SW480 (cell line): ENCODE measurements around the gene SNX1.
"Not testable (repeated sequence)": the region's sequence is repeated elsewhere in the genome, so short reads cannot be mapped to it uniquely, and the experiment has no call there.

Experiments used
- DNase-seq: peaks from one replicate; pipeline ENCODE4 v3.0.0-alpha.2; 2016; ENCODE audit warnings: low spot score

The SNX1 gene, protein sequence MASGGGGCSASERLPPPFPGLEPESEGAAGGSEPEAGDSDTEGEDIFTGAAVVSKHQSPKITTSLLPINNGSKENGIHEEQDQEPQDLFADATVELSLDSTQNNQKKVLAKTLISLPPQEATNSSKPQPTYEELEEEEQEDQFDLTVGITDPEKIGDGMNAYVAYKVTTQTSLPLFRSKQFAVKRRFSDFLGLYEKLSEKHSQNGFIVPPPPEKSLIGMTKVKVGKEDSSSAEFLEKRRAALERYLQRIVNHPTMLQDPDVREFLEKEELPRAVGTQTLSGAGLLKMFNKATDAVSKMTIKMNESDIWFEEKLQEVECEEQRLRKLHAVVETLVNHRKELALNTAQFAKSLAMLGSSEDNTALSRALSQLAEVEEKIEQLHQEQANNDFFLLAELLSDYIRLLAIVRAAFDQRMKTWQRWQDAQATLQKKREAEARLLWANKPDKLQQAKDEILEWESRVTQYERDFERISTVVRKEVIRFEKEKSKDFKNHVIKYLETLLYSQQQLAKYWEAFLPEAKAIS

DNA sequence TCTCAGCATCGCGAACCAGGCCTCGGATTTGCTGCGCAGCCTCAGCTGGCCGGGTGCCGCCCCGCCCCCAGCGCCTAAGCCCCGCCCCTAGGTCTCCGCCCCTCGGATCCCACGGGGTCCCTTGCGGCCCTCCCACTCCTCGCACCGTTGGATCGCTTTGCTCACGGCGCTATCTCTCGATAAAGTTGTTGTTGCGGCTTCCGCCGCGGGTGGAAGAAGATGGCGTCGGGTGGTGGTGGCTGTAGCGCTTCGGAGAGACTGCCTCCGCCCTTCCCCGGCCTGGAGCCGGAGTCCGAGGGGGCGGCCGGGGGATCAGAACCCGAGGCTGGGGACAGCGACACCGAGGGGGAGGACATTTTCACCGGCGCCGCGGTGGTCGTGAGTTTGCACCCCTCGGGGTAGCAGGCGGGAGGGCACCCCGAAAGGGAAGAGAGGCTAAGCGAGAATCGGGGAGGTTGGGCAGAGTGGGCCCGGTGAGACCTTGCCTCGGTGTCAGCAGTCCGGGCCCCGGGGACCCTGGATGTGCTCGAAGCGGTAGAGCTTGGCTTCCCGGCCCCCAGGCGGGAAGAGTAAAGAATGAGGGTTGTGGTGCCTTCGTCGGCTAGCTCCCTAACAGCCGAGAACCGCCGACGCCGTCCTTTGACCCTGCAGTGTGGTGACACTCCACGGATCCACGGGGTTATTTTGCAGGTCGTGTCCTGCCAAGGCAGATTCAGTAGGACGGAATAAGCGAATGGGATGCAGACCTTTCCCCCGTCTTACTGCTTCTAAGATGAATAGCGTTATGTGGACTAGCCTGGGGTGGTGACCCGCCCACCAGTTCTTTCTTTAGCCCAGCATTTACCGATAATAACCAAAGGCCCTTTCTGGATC lies at the start of gene SNX1:
Gene SNX1 (plus strand): TSS at position 188 of the 873 bp plus-strand sequence. CDS start 32 bp downstream, at position 220.
- DNase-seq, result peak; percentile 92

DNA sequence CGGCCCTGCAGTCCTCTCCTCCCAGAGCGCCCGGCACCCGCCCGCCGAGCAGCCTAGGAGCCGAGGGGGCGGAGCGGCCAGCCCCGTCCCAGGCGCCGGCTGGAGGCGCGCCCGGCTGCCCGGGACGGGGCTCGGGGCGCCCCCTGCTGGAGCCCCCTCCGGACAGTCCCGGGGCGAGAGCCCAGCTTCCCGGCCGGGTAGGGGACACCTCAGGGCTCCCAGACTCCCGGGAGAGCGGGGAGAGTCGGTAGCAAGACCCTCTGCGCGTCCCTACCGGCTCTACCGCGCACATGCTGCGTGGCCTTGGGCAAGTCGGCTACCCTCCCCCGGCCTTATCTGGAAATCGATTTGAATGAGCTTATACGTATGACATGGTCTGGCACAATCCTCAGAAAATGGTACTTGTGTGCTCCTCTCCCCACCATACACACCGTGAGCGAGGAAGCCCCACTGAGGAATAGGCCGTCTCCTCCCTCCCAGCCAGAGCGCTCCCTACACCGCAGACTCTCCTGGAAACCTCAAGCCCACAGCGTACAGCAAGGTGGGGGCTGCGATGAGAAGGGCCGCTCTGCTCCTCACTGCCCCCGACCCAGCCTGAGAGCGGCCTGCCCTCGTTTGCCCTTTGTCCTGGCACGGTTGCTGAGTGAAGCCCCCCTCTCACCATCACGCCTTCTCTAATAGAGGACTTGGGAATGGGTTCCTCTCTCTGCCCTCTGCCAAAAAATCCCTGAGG lies 49.2 kb upstream of the SNX1 start, which contains the start of gene DAPK2:
Gene DAPK2 (minus strand): TSS at position 65 of the 733 bp plus-strand sequence. CDS start 6,224 bp downstream, outside the sequence.
- DNase-seq, result peak; percentile 38

DNA sequence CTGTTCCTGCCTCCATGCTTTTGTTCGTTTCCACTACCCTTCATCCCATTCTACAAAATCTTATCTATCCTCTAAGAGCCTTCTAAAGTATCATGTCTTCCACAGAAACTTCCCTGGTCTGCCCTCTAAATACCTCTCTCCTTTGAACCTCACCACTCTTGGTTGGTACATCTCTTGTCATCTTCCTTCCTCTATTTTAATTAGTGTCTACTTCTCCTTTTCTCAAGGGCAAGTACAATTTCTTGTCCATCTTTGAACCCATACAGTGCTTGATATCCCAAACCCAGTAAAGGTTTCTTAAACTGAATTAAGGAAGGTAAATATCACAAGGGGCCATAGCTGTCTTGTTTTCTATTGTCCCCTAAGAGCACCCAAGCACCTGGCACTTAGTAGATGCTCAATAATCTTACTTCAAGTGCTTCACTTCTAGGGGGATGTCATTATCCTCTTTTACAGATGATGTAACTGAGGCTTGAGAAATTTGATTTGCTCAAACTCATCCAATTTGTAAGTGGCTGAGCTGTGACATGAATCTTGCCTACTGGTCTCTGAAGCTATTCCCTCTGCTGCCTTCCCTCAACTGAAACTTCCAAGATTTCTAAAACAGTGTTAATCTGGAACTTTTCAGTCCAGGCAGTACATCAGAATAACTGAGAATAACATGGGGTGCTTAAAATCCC lies 46.9 kb upstream of the SNX1 start:
- DNase-seq, result no peak

DNA sequence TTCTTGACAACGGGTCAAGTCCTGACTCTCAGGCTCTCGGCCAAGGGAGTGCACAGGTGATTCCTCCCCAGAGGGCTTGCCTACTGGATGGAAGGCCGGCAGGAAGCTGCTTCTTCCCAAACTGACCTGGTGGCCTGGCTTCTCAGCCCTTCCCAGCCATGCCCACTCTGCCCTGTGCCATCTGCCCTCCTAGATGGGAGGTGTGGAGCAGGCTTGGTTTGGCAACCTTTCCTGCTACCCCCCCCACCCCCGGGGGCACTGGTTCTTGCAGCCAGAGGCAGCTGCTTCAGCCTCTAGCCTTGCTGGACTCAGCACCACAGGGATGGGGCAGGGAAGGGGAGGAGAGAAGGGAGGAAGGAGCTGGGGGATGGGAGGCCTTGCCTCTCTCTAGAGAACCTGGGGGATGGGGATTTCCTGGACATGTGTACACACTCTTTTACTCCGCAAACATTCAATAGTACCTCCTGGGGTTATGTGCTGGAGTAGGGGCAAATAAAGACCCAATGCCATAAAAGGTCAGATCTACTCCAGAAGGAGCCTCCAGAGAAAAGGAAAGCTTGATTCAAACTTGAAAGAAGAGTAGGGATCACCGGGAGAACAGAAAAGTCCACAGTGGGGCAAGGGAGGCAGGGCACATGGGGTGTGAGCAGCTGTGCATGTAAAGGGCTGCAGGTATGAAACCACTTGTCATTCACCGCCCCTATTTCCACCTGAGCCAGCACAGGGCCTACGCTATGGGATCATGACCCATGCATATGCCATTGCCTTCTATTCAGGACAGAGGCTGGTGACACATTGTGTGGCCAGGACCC lies 45.3 kb upstream of the SNX1 start:
- no peak for DNase-seq

DNA sequence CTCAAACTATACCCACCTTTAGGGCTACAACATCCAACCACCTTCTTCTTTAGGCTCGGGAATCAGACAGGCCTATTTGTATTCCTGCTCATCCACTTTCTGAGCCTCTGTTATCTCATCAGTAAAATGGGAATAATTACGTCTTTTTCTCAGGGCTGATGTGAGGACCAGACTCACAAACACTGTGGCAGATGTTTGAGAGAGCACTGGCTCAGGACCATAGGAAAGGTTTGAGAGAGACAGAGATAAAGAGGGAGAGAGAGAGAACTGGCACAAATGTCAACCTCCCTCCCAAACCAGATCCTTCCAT lies 44.7 kb upstream of the SNX1 start:
- no peak for DNase-seq

DNA sequence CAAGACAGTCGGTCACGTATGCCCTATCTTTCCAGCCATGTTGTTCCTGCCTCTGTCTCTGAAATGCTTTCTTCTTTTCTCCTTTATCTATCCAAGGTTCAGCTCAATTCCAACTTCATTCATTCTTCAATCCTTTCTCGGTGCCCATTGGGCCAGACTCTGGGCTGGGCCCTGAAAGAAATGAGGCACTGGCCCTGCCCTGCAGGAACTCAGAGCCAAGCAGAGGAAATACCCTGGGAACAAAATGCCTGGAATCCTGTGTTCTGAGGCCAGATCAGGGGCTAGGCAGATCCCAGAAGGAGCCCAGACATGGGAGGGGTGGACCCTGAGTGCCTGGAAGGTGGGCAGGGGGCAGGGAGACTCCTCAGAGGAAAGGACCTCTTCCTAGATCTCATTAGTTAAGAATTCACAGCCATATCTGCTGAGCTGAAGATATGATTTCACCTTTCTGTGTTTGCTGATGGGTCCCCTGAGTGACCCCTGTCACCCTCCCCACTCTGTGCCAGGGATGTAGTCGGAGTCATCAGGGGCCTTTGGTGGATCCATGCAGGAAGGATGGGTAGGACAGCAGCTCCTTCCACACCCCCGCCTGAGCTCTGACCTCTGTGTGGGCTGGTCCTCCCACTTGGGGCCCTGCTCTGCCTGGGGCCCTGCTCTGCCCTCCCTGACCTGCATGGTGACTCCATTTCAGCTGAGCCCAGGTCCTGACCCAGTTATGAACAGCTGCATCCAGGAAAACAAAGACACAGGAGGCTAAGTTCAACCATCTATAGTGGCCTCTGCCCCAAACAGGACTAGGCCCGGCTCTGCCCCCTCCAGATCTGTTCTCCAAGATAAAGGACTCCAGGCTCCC lies 44.1 kb upstream of the SNX1 start:
- peak; percentile 7 for DNase-seq

DNA sequence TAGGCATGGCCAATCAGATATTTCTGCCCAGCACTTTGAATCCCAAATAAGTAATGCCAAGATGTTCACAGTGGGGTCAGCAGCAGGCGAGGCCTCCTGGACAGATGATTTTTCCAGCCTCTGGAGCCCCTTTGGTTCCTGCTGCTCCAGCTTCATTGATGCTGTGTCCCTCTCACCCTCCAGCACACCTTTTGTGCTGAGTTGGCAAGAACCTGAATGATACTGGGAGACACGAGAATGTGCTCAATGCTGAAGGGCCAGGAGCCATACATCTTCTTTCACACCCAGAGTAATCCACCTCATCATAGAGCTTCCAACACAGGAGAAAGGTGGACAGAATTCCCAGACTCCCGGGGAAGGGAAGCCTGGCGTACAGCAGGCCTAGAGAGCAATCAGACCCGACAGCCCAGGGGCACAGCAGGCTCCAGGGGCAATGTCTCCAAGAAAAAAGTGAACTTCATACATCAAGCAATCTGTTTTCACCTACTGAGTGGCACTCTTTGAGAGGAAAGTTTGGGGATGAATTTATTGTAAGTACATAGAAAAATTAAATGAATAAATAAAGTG lies 42.8 kb upstream of the SNX1 start:
- no peak for DNase-seq

DNA sequence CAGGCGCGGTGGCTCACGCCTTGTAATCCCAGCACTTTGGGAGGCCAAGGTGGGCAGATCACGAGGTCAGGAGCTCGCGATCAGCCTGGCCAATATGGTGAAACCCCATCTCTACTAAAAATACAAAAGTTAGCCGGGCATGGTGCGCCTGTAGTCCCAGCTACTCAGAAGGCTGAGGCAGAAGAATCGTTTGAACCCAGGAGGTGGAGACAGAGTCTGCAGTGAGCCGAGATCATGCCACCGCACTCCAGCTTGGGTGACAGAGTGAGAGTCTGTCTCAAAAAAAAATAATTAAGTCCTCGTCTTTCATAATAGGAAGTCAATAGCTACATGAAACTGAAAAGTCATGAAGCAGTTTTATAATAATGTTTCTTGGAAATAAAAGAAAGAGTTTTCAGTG lies 42.1 kb upstream of the SNX1 start:
- DNase-seq, result not testable (repeated sequence)

DNA sequence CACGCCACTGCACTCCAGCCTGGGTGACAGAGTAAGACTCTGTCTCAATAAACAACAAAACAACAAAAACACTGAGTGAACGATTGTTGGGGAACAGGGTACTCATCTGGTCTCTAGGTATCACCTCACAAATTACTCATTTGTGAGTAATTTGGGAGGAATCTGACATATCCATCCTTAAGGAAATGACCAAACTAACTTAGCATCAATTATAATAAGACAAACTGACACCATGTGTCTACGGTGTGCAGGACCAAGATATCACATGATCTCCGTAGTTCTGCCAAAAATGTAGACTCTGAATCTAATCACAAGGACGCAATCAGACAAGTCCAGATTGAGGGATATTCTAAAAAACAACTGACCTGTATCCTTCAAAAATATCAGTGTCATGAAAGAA lies 37.5 kb upstream of the SNX1 start:
- no peak for DNase-seq

DNA sequence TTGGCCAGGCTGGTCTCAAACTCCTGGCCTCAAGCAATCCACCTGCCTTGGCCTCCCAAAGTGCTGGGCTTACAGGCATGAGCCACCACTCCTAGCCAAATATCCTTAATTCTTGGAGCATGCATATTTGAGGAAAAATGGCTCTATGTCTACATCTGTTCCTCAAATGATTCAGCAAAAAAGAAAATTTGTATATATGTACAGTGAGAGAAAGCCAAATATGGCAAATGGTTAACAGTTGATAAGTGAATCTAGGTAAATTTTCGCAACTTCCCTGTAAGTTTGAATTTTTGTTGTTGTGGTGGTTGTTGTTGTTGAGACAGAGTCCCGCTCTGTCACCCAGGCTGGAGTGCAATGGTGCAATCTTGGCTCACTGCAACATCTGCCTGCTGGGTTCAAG lies 36.7 kb upstream of the SNX1 start:
- DNase-seq, result not testable (repeated sequence)

DNA sequence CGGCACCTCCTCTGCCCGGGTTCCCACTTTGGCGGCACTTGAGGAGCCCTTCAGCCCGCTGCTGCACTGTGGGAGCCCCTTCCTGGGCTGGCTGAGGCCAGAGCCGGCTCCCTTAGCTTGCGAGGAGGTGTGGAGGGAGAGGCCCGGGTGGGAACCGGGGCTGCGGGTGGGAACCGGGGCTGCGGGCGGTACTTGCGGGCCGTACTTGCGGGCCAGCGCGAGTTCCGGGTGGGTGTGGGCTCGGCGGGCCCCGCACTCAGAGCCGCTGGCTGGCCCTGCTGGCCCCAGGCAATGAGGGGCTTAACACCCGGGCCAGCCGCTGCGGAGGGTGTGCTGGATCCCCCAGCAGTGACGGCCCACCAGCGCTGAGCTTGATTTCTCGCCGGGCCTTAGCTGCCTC lies 35.1 kb upstream of the SNX1 start:
- no peak for DNase-seq

DNA sequence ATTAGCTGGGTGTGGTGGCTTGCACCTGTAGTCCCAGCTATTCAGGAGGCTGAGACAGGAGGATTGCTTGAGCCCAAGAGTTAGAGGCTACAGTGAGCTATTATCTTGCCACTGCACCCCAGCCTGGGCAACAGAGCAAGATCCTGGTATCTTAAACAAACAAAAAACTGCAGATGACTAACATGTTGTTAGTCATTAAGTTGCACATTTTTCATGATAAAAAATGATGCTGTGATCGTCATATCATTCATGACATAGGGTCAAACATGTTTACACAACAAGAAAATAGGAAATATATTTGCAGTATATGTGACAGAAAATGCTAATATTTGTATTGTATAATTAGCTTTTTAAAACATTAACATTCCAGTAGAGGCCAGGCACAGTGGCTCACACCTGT lies 29.3 kb upstream of the SNX1 start:
- no peak for DNase-seq

DNA sequence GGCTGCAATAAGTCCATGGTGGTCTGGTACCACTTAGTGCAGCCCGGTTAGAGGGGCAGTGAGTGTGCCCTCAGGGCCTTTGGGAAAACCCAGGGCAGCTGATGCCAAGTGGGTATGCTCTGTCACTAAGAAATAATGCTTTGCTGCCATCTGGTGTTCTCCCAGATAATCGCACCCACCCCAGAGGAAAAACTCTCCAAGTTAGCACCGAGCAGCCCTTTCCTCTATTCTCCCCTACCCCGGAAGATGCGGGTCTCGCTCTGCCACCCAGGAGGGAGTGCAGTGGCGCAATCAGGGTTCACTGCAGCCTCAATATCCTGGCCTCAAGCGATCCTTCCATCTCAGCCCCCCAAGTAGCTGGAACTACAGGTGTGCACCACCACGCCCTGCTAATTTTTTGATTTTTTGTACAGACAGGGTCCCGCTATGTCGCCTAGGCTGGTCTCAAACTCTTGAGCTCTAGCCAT lies 28.2 kb upstream of the SNX1 start:
- peak; percentile 24 for DNase-seq

DNA sequence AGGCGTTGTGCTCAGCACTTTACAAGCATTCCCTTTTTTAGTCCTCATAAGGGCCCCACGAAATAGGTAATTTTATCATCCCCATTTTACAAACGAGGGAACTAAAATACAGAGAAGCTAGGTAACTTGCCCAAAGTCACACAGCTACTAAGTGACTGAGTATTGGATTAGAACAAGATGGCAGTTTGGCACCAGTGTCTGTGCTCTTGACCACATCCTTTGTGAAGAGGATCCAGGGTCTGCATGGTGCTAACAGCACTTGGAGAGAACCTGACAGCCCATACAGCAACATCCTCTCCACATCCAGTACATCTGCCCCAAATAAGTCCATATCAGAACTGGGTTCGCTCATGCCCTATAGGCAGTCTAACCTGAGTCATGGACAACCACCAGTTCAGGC lies 27.6 kb upstream of the SNX1 start:
- no peak for DNase-seq

DNA sequence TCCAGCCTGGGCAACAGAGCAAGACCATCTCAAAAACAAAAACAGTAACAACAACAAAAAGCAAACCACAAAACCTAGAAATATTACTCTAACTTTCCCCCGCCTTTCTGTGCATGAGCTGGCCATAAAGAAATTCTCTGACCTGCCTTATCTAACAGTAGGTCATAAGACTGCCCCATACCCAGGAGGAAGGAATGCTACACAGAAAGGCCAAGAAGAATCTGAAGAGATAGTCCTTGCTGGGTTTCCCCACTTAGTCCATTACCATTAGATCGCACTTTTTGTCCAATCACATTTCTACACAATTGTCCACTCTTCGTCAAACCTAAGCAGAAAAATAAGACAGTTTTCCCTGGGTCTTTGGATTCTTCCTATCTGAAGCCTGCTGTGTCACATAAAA lies 25.7 kb upstream of the SNX1 start:
- DNase-seq, result no peak

DNA sequence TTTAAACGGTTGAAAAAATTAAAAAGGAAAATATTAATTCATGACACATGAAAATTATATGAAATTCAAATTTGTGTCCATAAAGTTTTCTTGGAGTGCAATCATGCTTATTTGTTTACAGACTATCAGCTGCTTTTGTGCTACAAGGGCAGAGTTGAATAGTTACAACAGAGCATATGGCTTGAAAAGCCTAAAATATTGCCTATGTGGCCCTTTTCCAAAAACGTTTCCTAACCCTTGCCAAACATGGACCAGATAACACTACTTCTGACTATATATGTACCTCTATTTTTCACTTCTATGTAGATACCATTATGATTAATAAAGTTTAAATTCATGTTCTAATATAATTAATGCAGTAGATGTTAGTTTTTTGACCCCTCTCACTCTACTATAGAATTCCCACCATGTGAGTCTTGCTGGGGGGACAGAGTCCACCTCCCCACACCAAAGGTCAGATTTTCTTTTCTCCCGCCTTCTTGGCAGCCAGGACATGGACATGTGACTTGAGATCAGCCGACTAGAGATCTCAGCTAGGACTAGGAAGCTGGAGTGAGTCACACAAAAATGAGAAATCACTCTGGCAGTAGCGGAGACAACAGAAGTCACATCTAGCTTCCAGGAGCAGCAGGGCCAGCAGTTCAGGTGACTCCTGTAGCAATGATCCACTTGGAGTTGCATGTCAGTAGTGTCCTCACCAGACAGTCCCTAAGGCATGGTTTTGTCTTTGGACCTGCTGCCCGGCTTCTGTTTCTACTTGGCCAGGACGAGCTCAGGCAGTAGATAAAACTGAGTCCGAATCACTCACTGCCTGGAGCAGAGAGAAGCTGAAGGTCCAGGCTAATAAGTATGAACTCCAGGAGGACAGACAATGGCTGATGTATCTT lies 24.6 kb upstream of the SNX1 start:
- no peak for DNase-seq

DNA sequence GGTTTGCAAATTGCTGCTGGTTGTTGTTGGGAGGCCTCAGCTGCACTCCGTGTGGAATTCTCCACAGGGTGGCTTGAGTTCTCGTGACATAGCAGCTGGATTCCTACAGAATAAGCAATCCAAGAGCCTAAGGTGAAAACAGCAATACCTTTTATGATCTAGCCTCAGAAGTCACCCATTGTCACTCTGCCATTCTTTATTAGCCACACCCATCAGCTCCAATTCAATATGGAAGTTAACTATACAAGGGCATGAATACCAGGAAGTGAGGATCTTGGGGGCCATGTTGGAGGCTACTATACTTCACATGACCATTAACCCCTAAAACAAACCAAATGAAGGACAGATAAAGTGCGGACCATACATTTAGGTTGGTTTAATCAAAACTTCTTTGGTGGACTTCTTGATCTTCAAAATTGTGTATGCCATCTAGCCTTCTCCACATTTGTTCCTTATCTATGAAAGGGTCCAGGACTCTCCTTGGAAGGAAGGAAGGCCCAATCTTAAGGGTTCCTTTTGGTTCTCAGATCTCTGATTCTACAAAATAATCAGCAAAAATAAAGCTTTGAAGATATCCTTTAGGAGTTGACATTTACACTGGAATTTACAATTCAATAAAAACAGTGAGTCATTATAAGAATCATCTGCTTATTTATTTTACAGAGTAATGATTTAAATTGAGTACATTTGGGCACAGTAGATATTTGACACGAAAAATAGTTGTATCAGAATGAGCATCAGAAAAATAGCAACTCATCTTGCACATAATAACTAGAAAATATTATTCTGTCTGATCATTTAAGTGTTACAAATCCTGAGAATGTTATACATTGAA lies 23.6 kb upstream of the SNX1 start:
- no peak for DNase-seq
